Keratinocyte (primary cell): ENCODE results near the gene RRAS. TPM values are rescaled to one million over a fixed set of nuclear protein-coding genes. Genes with fewer than 3 reads are reported as not detected.

Experiments used
- DNase-seq: peaks from one replicate; pipeline ENCODE4 v3.0.0-alpha.2; 2011; ENCODE audit warnings: low read depth, missing footprints, low spot score
- FAIRE-seq: peaks from 2 replicates; lab custom pipeline; 2011; peaks lifted over from hg19 to GRCh38; lab: Jason Lieb, UNC
- H2AFZ ChIP-seq: 2 replicates; pipeline ENCODE4 v1.6.0; 2012; ENCODE audit warnings: low read length, control low read depth, inconsistent platforms; ENCODE audit not compliant: control insufficient read depth
- H3K27ac ChIP-seq: 2 replicates; pipeline ENCODE4 v1.5.1; 2011; ENCODE audit warnings: low read length; ENCODE audit not compliant: control insufficient read depth, insufficient read depth
- H3K27me3 ChIP-seq: 3 replicates; pipeline ENCODE4 v1.6.0; 2011; ENCODE audit warnings: low read length; ENCODE audit not compliant: control insufficient read depth, insufficient read depth; ENCODE audit errors: extremely low read depth
- H3K36me3 ChIP-seq, 2 experiments: 2 replicates in 1 of 2; 3 replicates in 1 of 2; pipeline ENCODE4 v1.5.1; 2011; ENCODE audit warnings: low read length in 2 of 2, mild to moderate bottlenecking in 1 of 2; ENCODE audit not compliant: control insufficient read depth in 2 of 2, insufficient read depth in 2 of 2; ENCODE audit errors: extremely low read depth in 1 of 2
- H3K4me1 ChIP-seq: 3 replicates; pipeline ENCODE4 v1.5.1; 2011; ENCODE audit warnings: low read length; ENCODE audit not compliant: control insufficient read depth, insufficient read depth; ENCODE audit errors: extremely low read depth
- H3K4me2 ChIP-seq: 3 replicates; pipeline ENCODE4 v1.6.0; 2011; ENCODE audit warnings: low read depth, low read length; ENCODE audit not compliant: control insufficient read depth, insufficient read depth; ENCODE audit errors: extremely low read depth
- H3K4me3 ChIP-seq, 3 experiments: fragments of 200-600 bp in 1 of 3; sonication (generic) in 1 of 3; 2 replicates in 2 of 3; 3 replicates in 1 of 3; pipeline ENCODE4 v1.5.1; 2011 to 2016; ENCODE audit warnings: low read length in 3 of 3, mild to moderate bottlenecking in 3 of 3, control low read depth in 2 of 3, inconsistent platforms in 1 of 3, low read depth in 1 of 3, mixed read lengths in 1 of 3, mixed run types in 1 of 3, moderate library complexity in 1 of 3; ENCODE audit not compliant: control insufficient read depth in 2 of 3, insufficient read depth in 2 of 3; ENCODE audit errors: extremely low read depth in 1 of 3
- H3K79me2 ChIP-seq: 2 replicates; pipeline ENCODE4 v1.6.0; 2012; ENCODE audit warnings: low read length; ENCODE audit not compliant: control insufficient read depth, insufficient read depth
- H3K9ac ChIP-seq: 3 replicates; pipeline ENCODE4 v1.6.0; 2011; ENCODE audit warnings: low read length; ENCODE audit not compliant: control insufficient read depth, insufficient read depth; ENCODE audit errors: extremely low read depth
- H3K9me1 ChIP-seq: 3 replicates; pipeline ENCODE4 v1.6.0; 2011; ENCODE audit warnings: low read length; ENCODE audit not compliant: control insufficient read depth, insufficient read depth; ENCODE audit errors: extremely low read depth
- H3K9me3 ChIP-seq: 2 replicates; pipeline ENCODE4 v1.5.1; 2012; ENCODE audit warnings: low read depth, low read length; ENCODE audit not compliant: control insufficient read depth
- H4K20me1 ChIP-seq: 3 replicates; pipeline ENCODE4 v1.6.0; 2011; ENCODE audit warnings: low read length; ENCODE audit not compliant: control insufficient read depth, insufficient read depth; ENCODE audit errors: extremely low read depth
- CTCF ChIP-seq, 3 experiments: IDR thresholded peaks in 1 of 3; conservative IDR thresholded peaks in 1 of 3; optimal IDR thresholded peaks in 1 of 3; 2 replicates in 2 of 3; 3 replicates in 1 of 3; pipeline versions ENCODE3 to v1.5.1; 2011; ENCODE audit warnings: low read length in 3 of 3, mild to moderate bottlenecking in 3 of 3, moderate library complexity in 2 of 3, control low read depth in 1 of 3, inconsistent platforms in 1 of 3; ENCODE audit not compliant: insufficient read depth in 2 of 3; ENCODE audit errors: extremely low read depth in 1 of 3
- EZH2 ChIP-seq: IDR thresholded peaks from one replicate; pipeline ENCODE4 v1.6.1; 2012; ENCODE audit warnings: inconsistent platforms, mild to moderate bottlenecking, low read length, moderate library complexity
- dilution Hi-C: fragments of 300-500 bp; cut with MboI; formaldehyde crosslinking; loops from one replicate; pipeline ENCODE4 v1.7.0; 2020; ENCODE audit warnings: low sequenced_read_pairs; ENCODE audit not compliant: extremely low pct_ligation_motif_present
- polyA plus RNA-seq, 5 experiments: library from polyadenylated mRNA; depleted of rRNA in 3 of 5; stranded (reverse) in 3 of 5; stranded (forward) in 1 of 5; unstranded in 1 of 5; fragments of >200 nt; gene quantifications; 1 replicate in 1 of 5; 2 replicates in 3 of 5; 3 replicates in 1 of 5; pipeline versions ENCODE4 v1.2.1 to v1.2.3, GENCODE V29; 2011 to 2012; ENCODE audit warnings: missing spikeins in 2 of 5, low read depth in 1 of 5, low replicate concordance in 1 of 5

RRAS gene
- polyA plus RNA-seq, 1 donor (not counting 4 experiments of a cell fraction or from before 2014, with no cell fraction given): 98.1 TPM

- H3K9me3 ChIP-seq: no peaks in the 10 kb centered on the region
- no peak overlapping the region for H3K4me3 ChIP-seq
- TF ChIP-seq EZH2 (no peak), CTCF (optimal IDR thresholded peaks at IDR 0.05 in 1 of 3, IDR thresholded peaks at IDR 0.05 in 1 of 3, conservative IDR thresholded peaks at IDR 0.05 in 1 of 3; ENCODE audit: extremely low read depth in 1 of 3, insufficient read depth in 2 of 3, low read length in 3 of 3) (no peak)
- H2AFZ ChIP-seq: no peak overlapping the region
- dilution Hi-C loops: no loop called here
- peaks cover 3% of the 10 kb centered on the region for H4K20me1 ChIP-seq
- DNase-seq (no peak), FAIRE-seq (no peak)
- H3K79me2 ChIP-seq: peaks cover 42% of the 10 kb centered on the region
- peaks cover 2% of the 10 kb centered on the region for H3K9me1 ChIP-seq
- H3K9ac ChIP-seq: no peak overlapping the region
- no peak overlapping the region for H3K4me2 ChIP-seq
- peaks cover 12 to 23% of the 10 kb centered on the region in 2 experiments for H3K36me3 ChIP-seq
- H3K4me1 ChIP-seq: peaks cover 8% of the 10 kb centered on the region
- H3K27me3 ChIP-seq: no peaks in the 10 kb centered on the region
- no peak overlapping the region for H3K27ac ChIP-seq
Observed at GRCh38 chr19:49613374-49613773, 26.6 kb downstream of the RRAS start.

GRCh38 chr19:49609499-49610092 is 30.3 kb downstream of the RRAS start:
- no peak overlapping the region for H2AFZ ChIP-seq
- TF ChIP-seq EZH2 (no peak), CTCF (optimal IDR thresholded peaks at IDR 0.05 in 1 of 3, IDR thresholded peaks at IDR 0.05 in 1 of 3, conservative IDR thresholded peaks at IDR 0.05 in 1 of 3; ENCODE audit: extremely low read depth in 1 of 3, insufficient read depth in 2 of 3, low read length in 3 of 3) (no peak)

More at GRCh38 chr19:49609499-49610092, 30.3 kb downstream of the RRAS start:
- no peak overlapping the region for H3K9ac ChIP-seq
- peaks cover 61% of the 10 kb centered on the region for H3K79me2 ChIP-seq
- DNase-seq (no peak), FAIRE-seq (no peak)
- H3K9me1 ChIP-seq: peaks cover 2% of the 10 kb centered on the region
- H3K4me3 ChIP-seq: no peak overlapping the region
- H3K27me3 ChIP-seq: no peaks in the 10 kb centered on the region
- dilution Hi-C loops: no loop called here
- H3K27ac ChIP-seq: no peak overlapping the region
- peaks cover 6 to 14% of the 10 kb centered on the region in 2 experiments for H3K36me3 ChIP-seq
- peaks cover 8% of the 10 kb centered on the region for H3K4me1 ChIP-seq
- peaks cover 3% of the 10 kb centered on the region for H4K20me1 ChIP-seq
- no peaks in the 10 kb centered on the region for H3K9me3 ChIP-seq
- no peak overlapping the region for H3K4me2 ChIP-seq
